HG03064 (cell line): ENCODE results near the gene CACNA1B.
"Not testable (repeated sequence)": the region's sequence is repeated elsewhere in the genome, so short reads cannot be mapped to it uniquely, and the experiment has no call there.

Experiments used
- ATAC-seq: cut with Tn5 transposase; IDR thresholded peaks from one replicate; pipeline ENCODE4 v1.9.1; 2021; ENCODE audit warnings: low read depth; ENCODE audit not compliant: unreplicated experiment

CACNA1B gene

GRCh38 chr9:137877506-137878122 lies at the start of gene CACNA1B:
TSS of gene CACNA1B (plus strand) at chr9:137877782. CDS start at chr9:137877934, 152 bp downstream.
- not testable (repeated sequence) for ATAC-seq

GRCh38 chr9:137827908-137828526 lies 49.6 kb upstream of the CACNA1B start:
- no peak for ATAC-seq

- no peak for ATAC-seq
Measured at GRCh38 chr9:137828527-137829259, 48.9 kb upstream of the CACNA1B start.

- ATAC-seq = no peak
Measured at GRCh38 chr9:137829260-137829996, 48.2 kb upstream of the CACNA1B start.

DNA sequence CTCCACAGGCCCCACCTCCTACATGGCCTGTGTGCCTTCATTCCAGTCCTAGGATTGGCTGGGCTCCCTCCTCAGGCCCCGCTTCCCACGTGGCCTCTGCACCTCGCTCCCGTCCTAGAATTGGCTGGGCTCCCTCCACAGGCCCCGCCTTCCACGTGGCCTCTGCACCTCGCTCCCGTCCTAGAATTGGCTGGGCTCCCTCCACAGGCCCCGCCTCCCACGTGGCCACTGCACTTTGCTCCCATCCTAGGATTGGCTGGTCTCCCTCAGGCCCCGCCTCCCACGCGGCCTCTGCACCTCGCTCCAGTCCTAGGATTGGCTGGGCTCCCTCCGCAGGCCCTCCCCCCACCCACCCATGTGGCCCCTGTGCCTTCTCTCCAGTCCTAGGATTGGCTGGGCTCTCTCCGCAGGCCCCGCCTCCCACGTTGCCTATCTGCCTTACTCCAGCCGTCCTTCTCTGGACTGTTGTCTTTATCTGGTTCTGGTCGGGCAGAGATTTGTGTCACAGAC lies 45.3 kb upstream of the CACNA1B start:
- ATAC-seq = no peak

DNA sequence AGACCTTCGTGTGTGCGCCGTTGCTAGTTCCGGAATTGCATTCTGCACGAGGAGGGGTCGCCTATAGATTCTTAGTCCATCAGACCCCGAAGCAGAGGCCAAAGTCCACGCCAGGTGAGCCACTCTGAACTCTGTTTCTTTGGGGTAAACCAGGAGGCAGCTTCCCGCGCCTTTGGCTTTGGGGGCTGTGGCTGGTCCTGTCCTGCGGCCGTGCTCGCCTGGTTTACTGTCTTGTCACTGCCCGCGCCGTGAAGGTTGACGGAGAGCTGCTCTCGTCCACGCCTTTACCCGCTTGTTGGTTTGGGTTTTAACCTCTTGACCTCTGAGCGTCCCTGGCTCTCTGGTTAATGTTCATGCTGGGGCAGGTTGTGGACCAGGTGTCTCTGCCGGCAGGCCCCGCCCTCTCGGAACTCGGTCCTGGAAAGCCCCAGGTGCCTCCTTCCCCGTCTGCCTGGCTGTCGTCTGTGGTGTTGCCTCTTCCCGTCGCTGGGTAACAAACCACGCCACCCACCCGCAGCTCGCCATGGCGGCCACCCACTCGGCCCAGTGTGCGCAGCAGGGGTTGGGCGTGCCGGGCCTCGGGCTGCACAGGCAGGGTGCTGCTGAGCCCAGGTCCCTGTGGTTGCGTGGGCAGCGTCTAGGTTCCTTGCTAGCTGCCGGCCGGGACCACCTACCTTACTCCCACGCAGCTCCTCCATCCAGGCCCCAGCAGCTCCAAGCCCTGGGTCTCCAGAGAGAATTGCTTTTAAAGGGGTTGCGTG lies 44.6 kb upstream of the CACNA1B start:
- no peak for ATAC-seq

DNA sequence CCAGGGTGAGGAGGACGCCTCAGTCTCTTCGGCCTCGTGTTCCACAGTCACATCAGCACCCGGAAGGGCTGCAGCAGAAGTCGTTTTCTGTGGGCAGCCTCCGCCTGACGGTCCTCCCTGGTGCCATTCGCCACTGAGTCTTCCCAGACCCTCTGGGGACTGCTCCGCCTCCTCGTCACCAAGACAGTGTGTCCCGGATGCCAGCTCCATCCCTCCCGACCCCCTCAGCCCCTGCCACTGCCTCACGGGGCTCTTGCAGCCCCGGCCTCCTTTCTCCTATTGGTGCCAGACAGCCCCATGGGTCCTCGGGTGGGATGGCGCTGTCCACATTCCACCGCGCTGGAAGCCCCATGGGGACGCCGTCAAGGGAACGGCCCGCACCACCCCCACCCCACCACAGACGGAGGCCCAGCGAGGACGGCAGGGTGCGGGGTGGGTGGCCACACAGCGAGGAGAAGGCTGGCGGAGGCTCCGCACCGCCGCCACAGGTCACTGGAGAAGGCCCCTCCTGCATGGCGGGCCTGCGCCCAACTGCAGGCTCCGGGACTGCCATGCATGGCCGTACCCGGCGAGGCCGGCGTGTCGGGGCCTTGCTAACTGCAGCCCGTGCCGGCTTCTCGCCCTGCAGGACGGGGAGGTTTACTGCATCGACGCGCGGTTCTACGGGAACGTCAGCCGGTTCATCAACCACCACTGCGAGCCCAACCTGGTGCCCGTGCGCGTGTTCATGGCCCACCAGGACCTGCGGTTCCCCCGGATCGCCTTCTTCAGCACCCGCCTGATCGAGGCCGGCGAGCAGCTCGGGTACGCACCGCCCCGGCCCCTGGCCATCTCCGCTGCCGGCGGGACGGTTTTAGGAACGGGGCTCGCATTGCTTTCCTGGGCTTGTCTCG lies 43.6 kb upstream of the CACNA1B start:
- ATAC-seq = no peak

- no peak for ATAC-seq
Measured at GRCh38 chr9:137834846-137835546, 42.6 kb upstream of the CACNA1B start.

DNA sequence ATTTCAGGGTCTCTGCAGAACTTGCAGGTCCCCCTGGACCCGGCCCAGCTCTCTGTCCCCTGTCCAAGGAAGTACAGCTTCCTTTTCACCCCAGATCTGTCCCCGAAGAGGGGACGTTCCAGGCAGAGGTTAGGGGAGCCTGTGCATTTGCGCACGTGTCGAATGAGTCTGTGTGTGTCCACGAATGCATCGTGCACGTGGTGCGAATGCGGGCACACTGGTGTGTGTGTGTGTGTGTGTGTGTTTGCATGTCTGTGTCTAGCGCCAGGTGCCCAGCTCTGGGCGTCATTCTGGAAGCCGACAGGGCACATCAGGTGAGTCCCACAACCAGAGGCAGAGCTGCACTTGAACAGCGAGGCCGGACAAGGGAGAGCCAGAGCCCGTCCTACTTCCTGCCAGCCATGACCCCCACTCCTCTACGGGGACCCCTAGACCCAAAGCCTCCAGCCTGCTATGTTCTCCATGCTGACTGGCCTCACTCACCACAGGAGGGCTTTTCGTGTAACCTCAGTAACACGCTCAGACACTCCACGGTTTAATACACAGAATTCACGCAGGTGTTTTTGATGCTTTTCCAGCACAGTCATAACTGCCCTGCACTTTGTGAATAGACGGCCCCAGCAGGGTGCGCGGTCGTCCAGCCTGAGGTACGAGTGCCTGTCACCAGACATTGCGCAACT lies 41.3 kb upstream of the CACNA1B start:
- ATAC-seq = no peak

DNA sequence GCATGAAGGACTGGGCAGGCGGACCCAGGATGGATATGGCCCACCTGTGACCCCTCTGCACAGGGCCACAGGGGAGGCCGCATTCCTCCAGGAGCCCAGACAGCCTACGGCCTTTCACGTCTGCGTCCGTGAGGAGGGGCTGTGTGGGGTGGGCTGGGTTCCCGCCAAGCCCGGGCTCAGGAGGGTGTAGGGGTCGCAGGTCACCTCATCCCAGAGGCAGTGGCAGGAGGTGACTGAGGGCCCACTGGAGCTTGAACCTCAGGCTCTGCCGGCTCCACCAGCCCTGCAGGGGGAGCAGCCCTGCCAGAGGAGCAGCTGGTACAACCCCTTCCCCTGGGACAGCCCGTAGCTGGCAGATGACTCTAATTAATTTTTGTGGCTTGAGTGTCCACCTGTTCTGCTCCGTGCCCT lies 40.7 kb upstream of the CACNA1B start:
- ATAC-seq = no peak

DNA sequence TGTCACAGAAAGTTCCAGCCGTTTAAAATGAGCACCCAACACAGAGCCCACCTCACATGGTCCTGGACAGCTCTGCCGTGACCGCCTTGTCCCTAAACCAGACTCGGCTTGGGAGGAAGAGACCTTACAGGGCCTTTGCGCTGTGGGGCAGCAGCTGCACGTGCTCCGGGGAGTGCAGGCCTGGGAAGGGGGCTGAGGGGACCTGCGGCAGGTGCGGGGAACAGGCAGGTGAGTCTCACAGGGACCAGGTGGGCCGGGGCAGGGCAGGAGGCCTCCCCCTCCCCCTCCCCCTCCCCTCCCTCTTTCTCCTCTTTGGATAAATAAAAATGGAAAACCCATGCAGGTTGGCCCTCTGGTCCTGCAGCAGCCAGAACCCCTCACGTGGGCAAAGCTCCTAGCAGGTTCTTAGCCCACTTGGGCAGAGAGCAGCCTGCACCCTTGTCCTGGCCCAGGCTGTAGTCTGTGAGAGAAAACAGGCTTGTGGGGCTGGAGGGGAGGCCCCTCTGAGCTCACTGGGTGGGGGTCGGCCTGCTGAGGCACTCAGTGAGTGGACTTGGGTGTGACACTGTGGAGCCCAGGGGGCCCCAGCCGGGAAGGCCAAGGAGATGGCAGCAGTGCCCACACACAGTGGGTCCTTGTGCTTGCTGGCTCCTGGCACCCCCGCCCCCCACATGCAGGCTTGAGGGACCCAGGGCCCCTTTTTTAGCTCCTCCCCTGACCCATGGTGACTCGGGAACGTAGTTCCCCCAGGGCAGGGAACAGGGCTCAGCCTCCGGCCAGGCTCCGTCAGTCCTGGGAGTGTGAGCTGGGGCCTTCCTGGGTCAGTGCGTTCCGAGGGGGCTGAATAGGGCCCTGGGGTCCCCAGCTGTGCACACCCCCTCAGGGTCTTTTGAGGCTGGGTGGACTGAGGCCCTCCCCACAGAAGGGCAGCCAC lies 40.0 kb upstream of the CACNA1B start:
- no peak for ATAC-seq

DNA sequence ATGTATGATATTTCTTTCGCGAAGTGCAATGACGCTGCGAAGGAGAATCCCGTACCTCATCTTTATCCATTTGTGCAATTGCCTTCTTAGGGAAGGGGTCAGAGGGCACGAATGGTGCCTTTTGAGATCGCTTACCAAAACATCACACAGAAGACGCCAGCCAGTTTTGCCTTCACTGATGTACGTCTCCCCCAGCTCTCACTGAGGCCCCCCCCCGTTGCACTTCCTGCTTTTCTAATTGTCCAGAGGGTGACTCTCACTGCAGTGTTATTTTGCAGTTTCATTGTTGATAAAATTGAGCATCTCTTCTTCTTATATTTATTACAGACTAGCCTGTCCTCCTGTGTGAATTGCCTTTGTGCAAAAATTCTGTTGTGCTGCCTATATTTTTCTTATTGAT lies 39.0 kb upstream of the CACNA1B start:
- no peak for ATAC-seq

DNA sequence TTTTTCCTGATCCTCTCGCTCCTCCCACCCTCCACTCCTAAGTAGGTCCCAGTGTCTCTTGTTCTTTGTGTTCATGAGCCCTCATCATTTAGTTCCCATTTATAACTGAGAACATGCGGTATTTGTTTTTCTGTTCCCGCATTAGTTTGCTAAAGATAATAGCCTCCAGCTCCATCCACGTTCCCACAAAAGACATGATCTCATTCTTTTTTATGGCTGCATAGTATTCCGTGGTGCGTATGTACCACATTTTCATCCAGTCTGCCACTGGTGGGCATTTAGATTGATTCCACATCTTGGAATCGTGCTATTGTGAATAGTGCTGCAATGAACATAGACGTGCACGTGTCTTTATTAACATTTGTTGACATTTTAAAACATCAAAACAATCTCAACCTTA lies 34.2 kb upstream of the CACNA1B start:
- no peak for ATAC-seq

DNA sequence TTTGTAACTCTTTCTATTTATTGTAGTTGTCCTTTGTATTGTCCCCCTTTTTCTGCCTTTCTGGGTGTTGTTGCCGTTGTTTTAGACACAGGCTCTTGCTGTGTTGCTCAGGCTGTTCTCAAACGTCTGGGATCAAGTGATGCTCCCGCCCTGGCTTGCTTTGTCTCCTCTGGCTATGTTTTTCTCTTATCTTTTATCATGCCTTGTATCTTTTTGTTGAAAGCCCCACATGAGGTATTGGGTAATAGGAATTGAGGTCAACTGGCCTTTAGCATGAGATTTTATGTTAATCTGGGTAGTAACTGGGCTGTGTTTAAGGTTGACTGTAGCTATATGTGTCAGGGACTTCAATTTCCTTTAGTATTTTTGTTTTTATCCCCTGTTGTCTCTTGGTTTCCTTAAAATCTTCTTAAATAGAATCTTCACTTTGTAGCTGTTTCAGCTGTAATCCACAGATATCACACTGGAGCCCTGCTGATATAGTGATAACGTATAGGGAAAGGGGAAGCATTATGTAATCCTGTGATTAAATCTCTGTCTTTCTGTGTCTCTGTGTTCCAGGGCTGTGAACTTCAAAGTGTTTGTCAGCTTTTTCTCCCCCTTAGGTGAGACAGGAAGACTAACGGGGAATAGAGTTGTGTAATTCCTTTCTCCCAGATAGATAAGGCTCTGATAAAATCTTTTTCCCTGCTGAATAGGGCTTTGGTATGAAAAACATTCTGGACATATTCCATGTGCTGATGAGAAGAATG lies 25.9 kb upstream of the CACNA1B start:
- ATAC-seq = no peak

GRCh38 chr9:137853392-137853995 lies 24.1 kb upstream of the CACNA1B start:
- no peak for ATAC-seq

GRCh38 chr9:137860361-137860760 lies 17.2 kb upstream of the CACNA1B start:
- no peak for ATAC-seq
